Non-pigmented ciliary epithelial cell (primary cell): ENCODE measurements around the gene DDR1.
"Not testable (repeated sequence)": the region's sequence is repeated elsewhere in the genome, so short reads cannot be mapped to it uniquely, and the experiment has no call there.

Source experiments
- DNase-seq: peaks from one replicate; pipeline ENCODE4 v3.0.0-alpha.2; 2010; ENCODE audit warnings: low read depth

The DDR1 gene

GRCh38 chr6:30883685-30884520, at the start of gene DDR1:
Gene DDR1, plus strand, starts transcription at chr6:30884519. Its CDS starts 4,211 bp downstream, at chr6:30888730.
- DNase-seq: no peak

DNA sequence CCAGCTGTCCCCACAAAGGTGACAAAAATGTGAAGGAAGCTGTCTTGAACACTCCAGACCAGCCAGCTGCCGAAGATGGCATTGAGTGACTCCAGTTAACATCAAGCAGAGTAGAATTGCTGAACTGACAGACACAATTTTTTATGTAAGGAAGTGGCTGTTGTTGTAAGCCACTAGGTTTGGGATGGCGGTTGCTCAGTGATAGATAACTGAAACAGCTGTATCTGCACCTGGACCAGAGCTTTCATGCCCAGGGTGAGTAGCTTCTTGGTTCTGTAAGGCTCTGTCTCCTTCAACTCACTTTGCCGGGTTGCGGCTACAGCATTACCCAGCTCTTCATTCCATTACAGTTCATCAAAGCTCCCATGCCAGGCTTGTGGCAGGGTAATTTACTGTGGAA, 49.7 kb upstream of the DDR1 start:
- DNase-seq: no peak

DNA sequence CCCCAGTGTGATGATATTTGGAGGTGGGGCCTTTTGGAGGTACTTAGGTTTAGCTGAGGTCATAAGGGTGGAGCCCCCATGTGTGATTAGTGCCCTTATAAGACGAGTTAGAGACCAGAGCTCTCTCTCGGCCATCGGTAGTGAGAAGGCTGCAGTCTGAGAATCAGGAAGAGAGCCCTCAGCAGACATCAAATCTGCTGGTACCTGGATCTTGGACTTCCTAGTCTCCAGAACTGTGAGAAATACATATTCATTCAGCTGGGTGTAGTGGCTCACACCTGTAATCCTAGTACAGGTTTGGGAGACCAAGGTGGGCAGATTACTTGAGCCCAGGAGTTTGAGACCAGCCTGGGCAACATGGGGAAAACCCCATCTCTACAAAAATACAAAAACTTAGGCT, 48.7 kb upstream of the DDR1 start:
- DNase-seq: no peak

- no peak for DNase-seq
These were observed 47.9 kb upstream of the DDR1 start for GRCh38 chr6:30836431-30836866.

DNA sequence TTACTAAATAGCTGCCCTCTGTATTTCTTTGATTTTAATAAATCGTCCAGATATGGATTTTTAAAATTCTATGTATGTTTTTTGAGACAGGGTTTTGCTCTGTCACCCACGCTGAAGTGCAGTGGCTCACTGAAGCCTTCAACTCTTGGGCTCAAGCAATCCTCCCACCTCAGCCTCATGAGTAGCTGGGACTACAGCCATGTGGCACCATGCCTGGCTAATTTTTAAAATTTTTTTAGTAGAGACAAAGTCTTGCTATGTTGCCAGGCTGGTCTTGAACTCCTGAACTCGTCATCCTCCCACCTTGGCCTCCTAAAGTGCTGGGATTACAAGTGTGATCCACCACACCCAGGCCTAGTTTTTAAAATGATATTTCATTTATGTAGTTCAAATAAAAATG, 47.4 kb upstream of the DDR1 start:
- no peak for DNase-seq

GRCh38 chr6:30837432-30837831, 46.9 kb upstream of the DDR1 start:
- no peak for DNase-seq

DNA sequence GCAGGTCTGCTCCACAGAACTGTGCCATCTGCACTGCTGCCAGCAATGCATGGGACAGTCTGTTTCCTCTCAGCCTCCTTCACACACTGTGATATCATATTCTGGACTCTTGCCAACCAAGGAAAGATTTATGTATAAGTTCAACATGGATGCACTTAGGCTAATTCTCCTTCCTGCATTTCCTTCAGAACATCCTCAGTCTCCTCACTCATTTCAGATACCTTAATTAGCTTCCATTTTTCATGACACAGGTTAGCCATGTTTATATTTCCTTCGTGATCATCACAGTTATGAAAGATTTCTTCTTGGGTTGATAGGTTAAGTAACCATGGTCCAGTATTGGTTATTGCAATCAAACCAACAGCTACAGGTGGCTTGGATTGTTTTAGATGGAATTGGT, 46.4 kb upstream of the DDR1 start:
- no peak for DNase-seq

- DNase-seq: no peak
These were observed 44.6 kb upstream of the DDR1 start for GRCh38 chr6:30839671-30840070.

GRCh38 chr6:30840084-30840934, 44.0 kb upstream of the DDR1 start:
- no peak for DNase-seq

DNA sequence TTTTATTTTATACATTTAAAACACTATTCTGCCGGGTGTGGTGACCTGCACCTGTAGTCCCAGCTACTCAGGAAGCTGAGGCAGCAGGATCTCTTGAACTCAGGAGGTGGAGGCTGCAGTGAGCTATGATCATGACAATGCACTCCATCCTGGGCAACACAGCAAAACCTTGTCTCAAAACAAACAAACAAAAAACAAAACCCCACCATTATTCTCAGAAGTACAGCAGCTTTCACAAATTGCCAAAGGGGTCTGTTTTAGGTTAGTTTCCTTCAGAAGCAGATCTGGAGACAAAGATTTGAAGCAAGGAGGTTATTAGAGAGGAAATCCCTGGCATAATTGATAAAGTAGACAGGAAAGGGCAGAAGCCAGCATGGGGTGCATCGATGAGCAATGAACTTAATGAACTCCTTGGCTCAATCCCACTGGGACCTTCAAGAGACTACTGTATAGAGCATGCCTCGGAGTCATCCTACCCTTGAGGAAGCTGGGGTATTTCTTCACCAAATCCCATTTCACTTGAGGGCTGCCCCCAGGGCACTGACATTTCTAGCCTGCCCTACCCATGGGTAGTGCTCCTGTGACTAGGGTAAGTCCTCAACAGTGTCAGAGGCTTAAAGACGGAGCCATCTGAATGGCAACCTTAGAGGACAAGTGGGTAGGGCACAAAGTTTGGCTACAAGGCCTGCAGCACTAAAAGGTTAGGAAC, 43.2 kb upstream of the DDR1 start:
- no peak for DNase-seq

- no peak for DNase-seq
These were observed 42.4 kb upstream of the DDR1 start for GRCh38 chr6:30841644-30842504.

DNA sequence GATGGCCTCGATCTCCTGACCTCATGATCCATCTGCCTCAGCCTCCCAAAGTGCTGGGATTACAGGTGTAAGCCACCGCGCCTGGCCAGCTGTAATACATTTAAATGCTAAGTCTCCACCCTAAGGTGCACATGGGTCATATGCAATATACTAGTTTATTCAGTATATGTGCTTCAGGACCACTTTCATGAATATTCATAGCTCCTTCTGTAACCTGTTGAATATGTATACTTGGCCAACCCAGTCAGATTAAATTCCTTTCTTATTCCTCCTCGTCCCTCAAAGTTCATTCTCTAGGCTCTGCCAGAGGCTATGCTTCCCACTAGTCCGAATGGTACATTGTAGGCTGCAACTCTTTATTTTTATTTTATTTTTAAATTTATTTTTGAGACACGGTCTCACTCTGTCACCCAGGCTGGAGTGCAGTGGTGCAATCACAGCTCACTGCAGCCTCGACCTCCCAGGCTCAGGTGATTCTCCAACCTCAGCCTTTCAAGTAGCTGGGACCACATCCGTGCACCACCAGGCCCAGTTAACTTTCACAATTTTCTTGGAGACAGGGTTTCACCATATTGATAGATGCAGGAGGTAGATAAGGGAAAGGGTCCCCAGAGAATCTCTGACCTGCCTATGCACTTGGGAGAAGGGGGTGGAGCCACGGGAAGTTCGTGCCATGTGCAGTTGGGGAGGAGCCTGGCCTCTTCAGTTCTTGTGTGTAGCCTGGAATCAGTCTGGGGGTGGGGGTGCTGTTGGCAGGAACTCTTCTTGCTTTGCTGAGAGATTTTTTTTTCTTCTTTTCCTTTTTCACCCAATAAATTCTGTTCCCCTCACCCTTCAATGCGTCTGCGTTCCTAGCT, 41.3 kb upstream of the DDR1 start:
- no peak for DNase-seq

GRCh38 chr6:30843611-30843998, 40.7 kb upstream of the DDR1 start:
- no peak for DNase-seq

- no peak for DNase-seq
These were observed 40.2 kb upstream of the DDR1 start for GRCh38 chr6:30844118-30844535.

DNA sequence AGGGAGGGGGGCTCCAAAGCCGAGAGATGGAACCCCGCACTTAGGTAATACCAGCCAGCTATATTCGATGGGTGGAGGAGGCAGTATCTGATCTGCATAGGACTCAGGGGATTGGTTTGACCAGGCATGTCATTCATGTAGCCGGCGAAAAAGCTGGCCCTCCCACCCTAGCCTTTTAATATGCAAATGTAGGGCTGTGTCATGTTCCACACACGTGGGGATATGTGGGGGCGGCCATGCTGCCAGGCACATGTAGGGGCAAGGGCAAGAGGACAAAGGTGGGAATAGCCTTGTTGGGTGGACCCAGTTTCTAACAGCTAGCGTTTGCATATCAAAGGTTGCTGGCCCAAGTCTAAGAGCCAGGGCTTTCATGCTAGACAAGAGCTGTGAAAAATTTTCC, 39.1 kb upstream of the DDR1 start:
- no peak for DNase-seq

GRCh38 chr6:30847421-30847970, 36.8 kb upstream of the DDR1 start:
- no peak for DNase-seq

GRCh38 chr6:30847971-30848436, 36.3 kb upstream of the DDR1 start:
- DNase-seq: no peak

GRCh38 chr6:30849903-30850651, 34.2 kb upstream of the DDR1 start:
- no peak for DNase-seq

GRCh38 chr6:30852459-30852858, 31.9 kb upstream of the DDR1 start:
- DNase-seq: not testable (repeated sequence)
